Activated CD4-positive, alpha-beta T cell treated with anti-CD3 and anti-CD28 coated beads for 24 hours (primary cell): ENCODE results near the gene GAS2L3.
"Not testable (repeated sequence)": the region's sequence is repeated elsewhere in the genome, so short reads cannot be mapped to it uniquely, and the experiment has no call there.

ENCODE experiments used
- DNase-seq, 2 donors: peaks; one replicate each; pipeline ENCODE4 v3.0.0-alpha.2; 2020; ENCODE audit warnings: low read depth in 2 of 2

The GAS2L3 gene

DNA sequence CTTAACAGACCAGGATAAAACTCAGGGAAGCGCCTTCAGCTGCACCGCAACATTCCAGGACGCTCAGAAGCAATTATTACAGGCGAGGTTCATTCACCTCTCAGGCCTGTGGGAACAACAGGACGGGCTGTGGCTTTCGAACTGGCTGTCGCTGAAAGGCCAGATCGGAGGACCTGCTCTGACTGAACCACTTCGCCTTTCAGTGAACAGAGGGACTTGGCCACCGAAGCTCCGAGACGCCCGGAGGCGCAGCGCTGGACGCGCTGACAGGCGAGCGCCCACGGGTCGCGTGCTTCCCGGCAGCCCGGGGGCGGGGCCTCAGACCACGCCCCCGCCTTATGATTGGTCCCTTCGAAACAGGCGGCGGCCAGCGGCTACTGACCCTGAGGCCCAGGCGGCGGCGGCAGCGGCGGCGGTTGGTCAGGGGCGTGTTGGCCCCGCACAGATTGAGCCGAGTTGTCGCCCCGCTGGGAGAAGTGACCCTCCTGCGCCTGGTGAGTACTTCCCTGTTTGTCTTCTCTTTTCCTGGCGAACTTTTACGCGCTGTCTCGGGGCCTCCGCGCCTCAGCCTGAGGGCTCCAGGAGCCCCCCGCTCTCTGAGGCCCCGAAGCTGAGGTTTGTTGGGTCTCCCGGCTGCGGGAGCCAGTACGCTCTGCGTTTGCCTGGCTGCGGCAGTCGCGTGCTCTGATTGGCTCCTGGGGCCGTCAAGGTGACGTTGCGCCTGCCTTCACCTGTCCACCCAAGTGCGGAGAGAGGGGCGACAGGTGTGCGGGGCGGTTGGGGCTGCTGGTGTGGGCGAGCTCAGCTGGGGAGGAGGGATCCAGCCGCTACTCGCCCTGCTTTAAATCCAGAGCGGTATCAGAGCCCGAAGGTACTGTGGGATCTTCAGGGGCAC lies at the start of gene GAS2L3:
Gene GAS2L3, plus strand, starts transcription at position 393 of the 895 bp plus-strand sequence. CDS start 21,221 bp downstream, outside the sequence.
- DNase-seq: peak in 1 of 2 donors; percentile 38

GRCh38 chr12:100528034-100528433 lies 45.5 kb upstream of the GAS2L3 start:
- DNase-seq: no peak

DNA sequence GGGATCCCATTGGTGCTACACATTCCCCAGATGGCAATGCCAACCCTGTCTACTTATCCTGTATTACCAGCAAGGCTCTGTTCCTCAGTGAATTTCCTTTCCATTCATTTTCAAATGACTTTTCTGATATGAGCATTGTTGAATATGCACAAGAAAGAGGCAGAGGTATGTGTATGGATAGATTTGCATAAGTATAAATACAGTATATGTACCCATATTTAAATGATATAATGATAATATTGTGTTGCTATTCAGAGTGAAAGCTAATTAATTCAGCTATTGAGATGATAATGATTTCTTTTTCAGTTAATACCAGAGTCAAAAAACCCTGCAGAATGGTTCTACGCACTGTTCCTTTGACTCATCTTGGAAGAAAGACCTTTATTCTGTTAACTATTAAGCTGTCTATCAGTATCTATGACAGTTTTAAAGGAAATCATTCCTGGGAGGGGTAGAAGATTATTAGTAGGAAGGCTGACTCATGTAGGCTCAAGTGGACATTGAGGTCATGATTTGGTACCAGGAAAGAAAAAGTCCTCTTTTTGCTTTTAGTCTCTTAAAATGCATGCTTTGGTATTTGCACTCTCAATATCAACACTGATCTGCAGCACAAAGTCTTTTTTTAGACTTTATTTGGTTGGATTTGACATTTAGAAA lies 44.9 kb upstream of the GAS2L3 start:
- no peak for DNase-seq

- no peak for DNase-seq
Observed at GRCh38 chr12:100529756-100530350, 43.6 kb upstream of the GAS2L3 start.

DNA sequence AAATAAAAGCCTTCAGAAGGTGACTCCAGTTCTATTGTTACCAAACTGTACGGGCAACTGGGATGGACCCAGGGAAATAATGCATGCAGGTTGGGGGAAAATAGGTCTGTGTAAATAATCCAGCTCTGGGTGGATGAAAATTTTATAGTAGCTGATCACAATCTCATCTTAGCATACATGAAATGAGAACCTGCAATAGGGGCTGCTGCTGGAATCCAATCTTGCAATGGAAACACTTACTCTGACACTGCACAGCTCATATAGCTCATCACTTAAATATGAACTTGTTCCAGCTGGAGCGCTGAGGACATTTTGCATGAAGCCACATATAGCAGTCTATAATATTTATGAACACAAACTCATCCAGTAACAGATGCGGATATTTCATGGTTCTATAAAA lies 40.1 kb upstream of the GAS2L3 start:
- no peak for DNase-seq

GRCh38 chr12:100534625-100535227 lies 38.8 kb upstream of the GAS2L3 start:
- DNase-seq: no peak

- no peak for DNase-seq
Observed at GRCh38 chr12:100539202-100539601, 34.3 kb upstream of the GAS2L3 start.

- no peak for DNase-seq
Observed at GRCh38 chr12:100544165-100544564, 29.3 kb upstream of the GAS2L3 start.

- no peak for DNase-seq
Observed at GRCh38 chr12:100545092-100545491, 28.4 kb upstream of the GAS2L3 start.

DNA sequence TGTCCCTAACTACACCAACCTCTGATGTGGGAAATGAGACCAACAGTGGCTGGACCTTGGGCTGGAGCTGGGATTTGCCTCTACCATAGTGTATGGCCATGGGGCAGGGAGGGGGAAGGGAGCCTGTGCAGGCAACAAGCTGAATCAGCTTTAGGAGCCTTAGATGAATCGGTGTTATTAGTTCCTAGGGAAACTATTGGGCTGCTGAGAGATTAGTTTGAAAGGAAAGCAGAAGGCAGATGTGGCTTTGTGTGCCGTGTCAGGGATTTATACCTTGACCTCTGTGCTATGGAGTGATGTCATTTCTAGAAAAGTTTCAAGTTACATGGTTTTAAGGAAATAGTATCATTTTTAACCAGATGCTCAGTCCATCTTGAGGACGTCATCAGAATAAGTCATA lies 19.5 kb upstream of the GAS2L3 start:
- no peak for DNase-seq

- DNase-seq: no peak
Observed at GRCh38 chr12:100554608-100555077, 18.8 kb upstream of the GAS2L3 start.

- DNase-seq: no peak
Observed at GRCh38 chr12:100555722-100556121, 17.8 kb upstream of the GAS2L3 start.

- DNase-seq: no peak
Observed at GRCh38 chr12:100557357-100557756, 16.1 kb upstream of the GAS2L3 start.

GRCh38 chr12:100559261-100559660 lies 14.2 kb upstream of the GAS2L3 start:
- not testable (repeated sequence) for DNase-seq

DNA sequence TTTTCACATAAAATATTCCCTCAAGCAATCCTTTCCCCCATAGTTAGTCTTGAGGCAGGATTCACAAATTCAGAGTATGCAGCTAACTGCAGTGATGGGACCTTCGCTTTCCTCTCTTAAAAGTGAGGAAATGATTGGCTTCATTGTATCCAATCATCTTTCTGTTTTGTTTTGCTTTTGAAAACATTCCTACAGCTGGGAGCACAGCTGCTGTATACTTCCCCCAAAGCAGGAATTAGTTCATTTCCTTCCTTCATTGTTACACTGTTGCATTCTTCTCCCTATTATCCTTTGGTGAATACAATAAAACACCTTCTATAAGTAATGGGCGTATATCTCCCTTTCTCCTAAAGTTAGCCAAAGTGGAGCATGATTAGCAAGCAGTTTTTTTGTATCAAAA lies 9.4 kb upstream of the GAS2L3 start:
- DNase-seq: no peak

- no peak for DNase-seq
Observed at GRCh38 chr12:100564905-100565467, 8.5 kb upstream of the GAS2L3 start.

- no peak for DNase-seq
Observed at GRCh38 chr12:100565987-100566545, 7.4 kb upstream of the GAS2L3 start.

GRCh38 chr12:100566887-100567637 lies 6.4 kb upstream of the GAS2L3 start:
- DNase-seq: no peak

DNA sequence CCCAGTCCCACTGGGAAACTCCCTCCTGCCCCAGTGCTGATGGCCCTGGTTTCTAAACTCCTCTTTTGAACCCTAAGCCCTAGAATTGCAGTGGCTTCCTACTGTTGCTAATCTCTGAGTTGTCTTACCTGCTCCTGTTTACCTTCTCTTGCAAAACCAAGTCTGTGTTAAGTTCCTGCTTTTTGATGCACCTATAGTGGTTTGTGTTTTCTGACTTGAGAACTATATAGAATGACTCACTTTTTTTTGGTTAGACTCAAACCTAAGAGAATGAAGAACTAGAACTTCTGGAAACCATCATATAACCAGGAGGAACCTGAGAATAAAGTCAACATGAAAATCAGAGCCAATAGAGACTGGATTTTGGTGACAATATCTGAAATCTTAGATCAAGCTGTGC lies 5.5 kb upstream of the GAS2L3 start:
- no peak for DNase-seq

DNA sequence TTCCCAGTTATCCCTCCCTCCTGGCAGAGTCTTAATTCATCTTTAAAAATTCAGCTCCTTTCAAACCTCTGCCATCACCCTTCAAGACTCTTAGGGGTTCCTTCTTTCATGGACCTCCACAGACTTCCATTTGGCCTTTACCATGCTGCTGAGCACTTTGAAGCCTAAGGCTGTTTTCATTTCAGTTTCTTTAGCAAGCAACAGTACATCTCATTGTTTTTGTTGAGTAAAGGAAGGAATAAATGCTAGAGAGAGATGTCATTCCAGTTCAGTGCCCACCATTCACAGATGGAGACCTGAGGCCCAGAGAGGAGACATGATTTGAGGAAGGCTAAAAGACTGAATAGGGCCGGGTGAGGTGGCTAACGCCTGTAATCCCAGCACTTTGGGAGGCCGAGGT lies 1.3 kb upstream of the GAS2L3 start:
- DNase-seq: no peak
